ENCODE measurements around the gene CACNA1H. TPM values are rescaled to one million over a fixed set of nuclear protein-coding genes. Genes with fewer than 3 reads are reported as not detected.
"Not testable (repeated sequence)": the region's sequence is repeated elsewhere in the genome, so short reads cannot be mapped to it uniquely, and the experiment has no call there.

CACNA1H gene
- total RNA-seq, 4 donors from 2014 or later = 17.0 to 63.6 (median 39.5) TPM

GRCh38 chr16:1256296-1256873 is 103.5 kb downstream of the CACNA1H start:
- in situ Hi-C loops (cut with MboI; ENCODE audit: low pct_ligation_motif_present in 1 of 4, low pct_unique_long_range_greater_than_20kb in 1 of 4, low sequenced_read_pairs in 3 of 4); H3K9me3 ChIP-seq; H3K27ac ChIP-seq; H3K36me3 ChIP-seq; DNase-seq; intact Hi-C loops (cut with DNase I; ENCODE audit: low total_unique reads); H3K4me1 ChIP-seq; H3K4me3 ChIP-seq: not testable (repeated sequence)
- 76% methylated on average over 20 of the region's 23 CpGs; no CpG with 5 or more reads in 1 of the 2 donors for WGBS, 2 donors (ENCODE audit: low coverage in 1 of 2)
- peaks cover 35% of the 10 kb centered on the region for H3K27me3 ChIP-seq

GRCh38 chr16:1256874-1257322 is 104.0 kb downstream of the CACNA1H start:
- 77% methylated on average over 22 of the region's 22 CpGs; no CpG with 5 or more reads in 1 of the 2 donors for WGBS, 2 donors (ENCODE audit: low coverage in 1 of 2)
- H3K36me3 ChIP-seq = no peaks in the 10 kb centered on the region
- H3K27ac ChIP-seq = no peak overlapping the region
- H3K4me3 ChIP-seq = no peak overlapping the region
- H3K4me1 ChIP-seq = peaks cover 0 to 4% (median 3%) of the 10 kb centered on the region in 4 donors
- in situ Hi-C loops (cut with MboI; ENCODE audit: low pct_ligation_motif_present in 1 of 4, low pct_unique_long_range_greater_than_20kb in 1 of 4, low sequenced_read_pairs in 3 of 4) (no loop called here), intact Hi-C loops (cut with DNase I; ENCODE audit: low total_unique reads) (no loop called here)
- H3K9me3 ChIP-seq = no peaks in the 10 kb centered on the region
- H3K27me3 ChIP-seq = peaks cover 40% of the 10 kb centered on the region
- no peak for DNase-seq
- TF ChIP-seq CTCF (IDR thresholded peaks at IDR 0.05) (no peak), POLR2AphosphoS5 (IDR thresholded peaks at IDR 0.05) (no peak), EP300 (IDR thresholded peaks at IDR 0.05; ENCODE audit: low read depth) (no peak), POLR2A (IDR thresholded peaks at IDR 0.05) (no peak)

- intact Hi-C loops (cut with DNase I; ENCODE audit: low total_unique reads) = no loop called here
- no peaks in the 10 kb centered on the region for H3K36me3 ChIP-seq
- peaks cover 0 to 4% (median 3%) of the 10 kb centered on the region in 4 donors for H3K4me1 ChIP-seq
- H3K4me3 ChIP-seq = no peak overlapping the region
- in situ Hi-C loops (cut with MboI; ENCODE audit: low pct_ligation_motif_present in 1 of 4, low pct_unique_long_range_greater_than_20kb in 1 of 4, low sequenced_read_pairs in 3 of 4) = no loop called here
- peaks cover 48% of the 10 kb centered on the region for H3K27me3 ChIP-seq
- 47 to 72% methylated on average over 3 to 26 of the region's 34 CpGs for WGBS, 2 donors (ENCODE audit: low coverage in 1 of 2)
- no peak for DNase-seq
- TF ChIP-seq POLR2A (IDR thresholded peaks at IDR 0.05) (no peak), EP300 (IDR thresholded peaks at IDR 0.05; ENCODE audit: low read depth) (no peak), POLR2AphosphoS5 (IDR thresholded peaks at IDR 0.05) (no peak), CTCF (IDR thresholded peaks at IDR 0.05) (no peak)
- H3K9me3 ChIP-seq = no peaks in the 10 kb centered on the region
- H3K27ac ChIP-seq = no peak overlapping the region
Observed at GRCh38 chr16:1257561-1258224, 104.8 kb downstream of the CACNA1H start.

- 60% methylated on average over 12 of the region's 12 CpGs; no CpG with 5 or more reads in 1 of the 2 donors for whole genome bisulfite sequencing, 2 donors (ENCODE audit: low coverage in 1 of 2)
- TF ChIP-seq EP300 (IDR thresholded peaks at IDR 0.05; ENCODE audit: low read depth) (no peak), POLR2AphosphoS5 (IDR thresholded peaks at IDR 0.05) (no peak)
- Histone ChIP-seq H3K4me3 (no peak overlapping the region), H3K4me1 (peaks cover 0 to 4% (median 3%) of the 10 kb centered on the region in 4 donors), H3K9me3 (no peaks in the 10 kb centered on the region), H3K27me3 (peaks cover 53% of the 10 kb centered on the region), H3K36me3 (no peaks in the 10 kb centered on the region), H3K27ac (no peak overlapping the region)
- DNase-seq = no peak
- intact Hi-C loops (cut with DNase I; ENCODE audit: low total_unique reads) (no loop called here), in situ Hi-C loops (cut with MboI; ENCODE audit: low pct_ligation_motif_present in 1 of 4, low pct_unique_long_range_greater_than_20kb in 1 of 4, low sequenced_read_pairs in 3 of 4) (no loop called here)
Observed at GRCh38 chr16:1258225-1258600, 105.3 kb downstream of the CACNA1H start.

GRCh38 chr16:1258906-1259759 is 106.2 kb downstream of the CACNA1H start:
- WGBS, 2 donors (ENCODE audit: low coverage in 1 of 2) = 17% methylated on average over 17 of the region's 42 CpGs; no CpG with 5 or more reads in 1 of the 2 donors
- no peak for DNase-seq
- intact Hi-C loops (cut with DNase I; ENCODE audit: low total_unique reads) (no loop called here), in situ Hi-C loops (cut with MboI; ENCODE audit: low pct_ligation_motif_present in 1 of 4, low pct_unique_long_range_greater_than_20kb in 1 of 4, low sequenced_read_pairs in 3 of 4) (no loop called here)
- H3K36me3 ChIP-seq = no peaks in the 10 kb centered on the region
- no peak for TF ChIP-seq POLR2AphosphoS5 (IDR thresholded peaks at IDR 0.05)
- no peak for TF ChIP-seq EP300 (IDR thresholded peaks at IDR 0.05; ENCODE audit: low read depth)
- TF ChIP-seq CTCF (IDR thresholded peaks at IDR 0.05) = no peak
- TF ChIP-seq POLR2A (IDR thresholded peaks at IDR 0.05) = no peak
- H3K4me3 ChIP-seq = no peak overlapping the region
- H3K9me3 ChIP-seq = no peaks in the 10 kb centered on the region
- H3K27ac ChIP-seq = no peak overlapping the region
- H3K27me3 ChIP-seq = peaks cover 54% of the 10 kb centered on the region
- H3K4me1 ChIP-seq = peaks cover 0 to 4% (median 3%) of the 10 kb centered on the region in 4 donors
